Right atrium auricular region (tissue), 2 donors: ENCODE measurements around the gene RTF2. TPM values are rescaled to one million over a fixed set of nuclear protein-coding genes. Genes with fewer than 3 reads are reported as not detected.
A peak's percentile ranks its signal among the peaks of the same experiment; 100 is the strongest.
"Not testable (repeated sequence)": the region's sequence is repeated elsewhere in the genome, so short reads cannot be mapped to it uniquely, and the experiment has no call there.

ENCODE experiments used
- DNase-seq: peaks from one replicate; pipeline ENCODE4 v3.0.0-alpha.2; 2019; ENCODE audit warnings: low spot score
- H3K27ac ChIP-seq, 2 donors: fragments of 200-600 bp; sonication (generic); 1 replicate in 1 of 2; 2 replicates in 1 of 2; pipeline ENCODE4 v1.5.1; 2016 to 2019
- H3K27me3 ChIP-seq, 2 donors: fragments of 200-600 bp; sonication (generic); one replicate each; pipeline versions ENCODE4 v1.5.1 to v1.6.0; 2017 to 2019
- H3K36me3 ChIP-seq: fragments of 200-600 bp; sonication (generic); one replicate; pipeline ENCODE4 v1.5.1; 2016
- H3K4me1 ChIP-seq, 2 donors: fragments of 200-600 bp; sonication (generic); one replicate each; pipeline versions ENCODE4 v1.5.1 to v1.6.0; 2017 to 2019
- H3K4me3 ChIP-seq, 2 donors: fragments of 200-600 bp; sonication (generic); 1 replicate in 1 of 2; 2 replicates in 1 of 2; pipeline ENCODE4 v1.5.1; 2017 to 2019; ENCODE audit warnings: mild to moderate bottlenecking in 1 of 2, moderate library complexity in 1 of 2
- H3K9me3 ChIP-seq, 2 donors: fragments of 200-600 bp; sonication (generic); one replicate each; pipeline ENCODE4 v1.5.1; 2019
- CTCF ChIP-seq, 2 donors: fragments of 200-600 bp; sonication (generic); IDR thresholded peaks; one replicate each; pipeline ENCODE4 v1.5.1; 2019; ENCODE audit warnings: antibody characterized with exemption in 2 of 2
- total RNA-seq, 2 donors: library from RNA; depleted of rRNA; stranded (reverse); fragments of >200 nt; gene quantifications; one replicate each; pipeline ENCODE4 v1.1.0, GENCODE V29; 2016

The RTF2 gene
- total RNA-seq, 2 donors from 2014 or later, result 48.6 to 49.4 TPM

- Histone ChIP-seq H3K27me3 (no peaks in the 10 kb centered on the region), H3K9me3 (no peaks in the 10 kb centered on the region), H3K4me1 (peaks cover 0 to 14% of the 10 kb centered on the region in 2 donors), H3K4me3 (no peak overlapping the region), H3K36me3 (no peaks in the 10 kb centered on the region), H3K27ac (no peak overlapping the region)
- DNase-seq, result no peak
- no peak for TF ChIP-seq CTCF (IDR thresholded peaks at IDR 0.05)
Measured at GRCh38 chr20:56558968-56559367, 90.5 kb downstream of the RTF2 start.

DNA sequence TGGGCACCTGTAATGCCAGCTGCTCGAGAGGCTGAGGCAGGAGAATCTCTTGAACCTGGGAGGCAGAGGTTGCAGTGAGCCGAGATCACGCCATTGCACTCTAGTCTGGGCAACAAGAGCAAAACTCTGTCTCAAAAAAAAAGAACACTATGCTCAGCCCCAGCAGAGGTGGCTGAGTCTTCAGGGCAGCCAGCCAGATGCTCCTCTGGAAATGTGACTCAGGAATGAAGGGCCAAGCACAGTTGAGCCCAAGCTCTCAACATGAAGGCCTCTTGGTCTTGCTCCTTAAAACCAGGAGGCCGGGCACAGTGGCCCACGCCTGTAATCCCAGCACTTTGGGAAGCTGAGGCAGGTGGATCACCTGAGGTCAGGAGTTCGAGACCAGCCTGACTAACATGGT is 96.1 kb downstream of the RTF2 start:
- H3K36me3 ChIP-seq, H3K9me3 ChIP-seq, H3K27ac ChIP-seq, DNase-seq, H3K4me3 ChIP-seq, H3K27me3 ChIP-seq, H3K4me1 ChIP-seq: not testable (repeated sequence)

- no peak for DNase-seq
- TF ChIP-seq CTCF (IDR thresholded peaks at IDR 0.05), result no peak
- H3K27me3 ChIP-seq, result no peaks in the 10 kb centered on the region
Measured at GRCh38 chr20:56565511-56565910, 97.1 kb downstream of the RTF2 start.

DNA sequence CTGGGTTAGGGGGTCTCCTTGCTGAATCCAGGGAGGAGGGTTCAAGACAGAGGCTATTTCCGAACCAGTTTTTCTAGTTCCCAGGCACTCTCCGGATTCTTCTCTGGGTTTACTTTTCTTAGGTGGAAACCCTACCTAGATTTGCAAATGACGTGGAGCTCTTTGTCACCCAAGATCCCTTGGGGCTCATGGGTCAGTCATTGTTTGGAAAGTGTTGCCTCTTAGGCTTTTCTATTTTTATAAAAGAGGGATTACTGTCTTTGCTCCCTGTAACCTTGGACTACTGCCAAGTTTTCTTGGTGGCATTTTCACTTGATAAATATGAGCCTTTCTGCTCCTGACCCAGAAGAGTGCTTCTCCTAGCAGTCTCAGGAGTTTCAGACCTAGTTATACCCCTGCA is 98.2 kb downstream of the RTF2 start:
- peak overlapping the region in 1 of 2 donors; percentile 4 for H3K27ac ChIP-seq
- no peaks in the 10 kb centered on the region for H3K36me3 ChIP-seq
- TF ChIP-seq CTCF (IDR thresholded peaks at IDR 0.05), result no peak
- no peak for DNase-seq
- H3K9me3 ChIP-seq, result no peaks in the 10 kb centered on the region
- no peak overlapping the region for H3K4me3 ChIP-seq
- H3K27me3 ChIP-seq, result no peaks in the 10 kb centered on the region
- peaks cover 0 to 6% of the 10 kb centered on the region in 2 donors for H3K4me1 ChIP-seq

More at GRCh38 chr20:56565511-56565910, 97.1 kb downstream of the RTF2 start:
- Histone ChIP-seq H3K9me3 (no peaks in the 10 kb centered on the region), H3K4me3 (no peak overlapping the region), H3K4me1 (peaks cover 0 to 6% of the 10 kb centered on the region in 2 donors), H3K27ac (no peak overlapping the region), H3K36me3 (no peaks in the 10 kb centered on the region)

Other genes starting within 250 kb of the RTF2 start
- not detected for gene MC3R, start 219.9 kb upstream of the RTF2 start, total RNA-seq
- gene FAM210B, start 109.7 kb upstream of the RTF2 start, total RNA-seq, result 10 to 100 TPM; 26.3 to 29.9 TPM
- 1 to 10 TPM; 2.0 to 7.6 TPM for gene AURKA, start 76.4 kb upstream of the RTF2 start, total RNA-seq
- 10 to 100 TPM; 16.4 to 22.8 TPM for gene CSTF1, start 76.0 kb upstream of the RTF2 start, total RNA-seq
- 1 to 10 TPM; 2.0 to 2.4 TPM for gene CASS4, start 56.4 kb upstream of the RTF2 start, total RNA-seq
- gene FAM209A, start 56.1 kb downstream of the RTF2 start, total RNA-seq, result not detected
- not detected for gene FAM209B, start 64.6 kb downstream of the RTF2 start, total RNA-seq
- under 1 TPM; 0.37 to 0.39 TPM for gene TFAP2C, start 160.7 kb downstream of the RTF2 start, total RNA-seq